A549 (cell line): ENCODE data around the gene PAIP2. TPM values are rescaled to one million over a fixed set of nuclear protein-coding genes. Genes with fewer than 3 reads are reported as not detected.

ENCODE experiments used
- ATAC-seq, 2 experiments: fragments of 200-7000 bp in 1 of 2; fragments of >200 bp in 1 of 2; cut with Nextera tagmentation in 1 of 2; cut with Tn5 transposase in 1 of 2; 3 replicates each; pipeline versions ENCODE4 v1.8.0 to v1.9.1; 2018 to 2020; ENCODE audit warnings: mild to moderate bottlenecking in 1 of 2, moderate library complexity in 1 of 2
- CTCF ChIA-PET: fragments of 300-600 bp; sonication (Branson Sonifier 250); formaldehyde crosslinking; extraction: SDS; loops from one replicate; lab custom pipeline; 2021; ENCODE audit warnings: antibody characterized with exemption, inconsistent platforms; lab: Yijun Ruan, JAX
- POLR2A ChIA-PET: fragments of 350-600 bp; formaldehyde crosslinking; extraction: SDS; loops from one replicate; lab custom pipeline; 2021; ENCODE audit warnings: antibody characterized with exemption, inconsistent platforms; lab: Yijun Ruan, JAX
- DNase-seq, 2 experiments: peaks; one replicate each; pipeline versions ENCODE4 v3.0.0 to v3.0.0-alpha.2; 2011 to 2016; ENCODE audit warnings: low read depth in 1 of 2, low spot score in 1 of 2
- FAIRE-seq: peaks from 2 replicates; lab custom pipeline; 2011; peaks lifted over from hg19 to GRCh38; lab: Jason Lieb, UNC
- H3K27ac ChIP-seq, 2 experiments: fragments of >200 bp; sonication (Bioruptor Twin); formaldehyde crosslinking; 3 replicates each; pipeline ENCODE4 v1.5.1; 2016 to 2017
- H3K4me1 ChIP-seq: fragments of >200 bp; sonication (Bioruptor Twin); formaldehyde crosslinking; 3 replicates; pipeline ENCODE4 v1.6.1; 2016
- H3K4me2 ChIP-seq: fragments of >200 bp; sonication (Bioruptor Twin); formaldehyde crosslinking; 3 replicates; pipeline ENCODE4 v1.6.1; 2016
- H3K4me3 ChIP-seq: fragments of >200 bp; sonication (Bioruptor Twin); formaldehyde crosslinking; 3 replicates; pipeline ENCODE4 v1.5.1; 2016
- H3K9me3 ChIP-seq: fragments of >200 bp; sonication (Bioruptor Twin); formaldehyde crosslinking; 3 replicates; pipeline ENCODE4 v1.6.1; 2016
- BHLHE40 ChIP-seq: IDR thresholded peaks from 2 replicates; pipeline ENCODE4 v1.6.1; 2012; ENCODE audit warnings: low read depth, low read length, inconsistent platforms
- CBX2 ChIP-seq: fragments of 200-600 bp; sonication (generic); IDR thresholded peaks from 2 replicates; pipeline ENCODE4 v1.6.1; 2016; ENCODE audit warnings: low read depth, mild to moderate bottlenecking, borderline replicate concordance
- EHF ChIP-seq: fragments of 250-450 bp; sonication (Bioruptor Pico); IDR thresholded peaks from 2 replicates; pipeline ENCODE4 v1.5.0; 2020; ENCODE audit warnings: mild to moderate bottlenecking
- EHMT2 ChIP-seq: fragments of 200-600 bp; sonication (generic); IDR thresholded peaks from 2 replicates; pipeline ENCODE4 v1.6.1; 2016; ENCODE audit warnings: antibody characterized with exemption, low read depth, mild to moderate bottlenecking, moderate library complexity
- FOSB ChIP-seq: fragments of 250-450 bp; sonication (Bioruptor Pico); IDR thresholded peaks from 2 replicates; pipeline ENCODE4 v1.5.0; 2020; ENCODE audit warnings: mild to moderate bottlenecking, moderate library complexity
- FOSL2 ChIP-seq, 2 experiments: fragments of 450-650 bp in 1 of 2; fragments of >200 bp in 1 of 2; sonication (Bioruptor Twin) in 1 of 2; formaldehyde crosslinking; IDR thresholded peaks; 2 replicates each; pipeline versions ENCODE4 v1.5.0 to v1.6.1; 2016 to 2020; ENCODE audit warnings: mild to moderate bottlenecking in 1 of 2, moderate library complexity in 1 of 2
- HEYL ChIP-seq: fragments of 250-450 bp; sonication (Bioruptor Pico); IDR thresholded peaks from 2 replicates; pipeline ENCODE4 v1.8.0; 2021; ENCODE audit warnings: mild to moderate bottlenecking, moderate library complexity
- HOXA7 ChIP-seq: fragments of 250-450 bp; sonication (Bioruptor Pico); IDR thresholded peaks from 2 replicates; pipeline ENCODE4 v1.5.0; 2020; ENCODE audit warnings: mild to moderate bottlenecking, moderate library complexity
- HOXB13 ChIP-seq: fragments of 250-450 bp; sonication (Bioruptor Pico); IDR thresholded peaks from 2 replicates; pipeline ENCODE4 v1.5.0; 2020; ENCODE audit warnings: low read depth, mild to moderate bottlenecking, moderate library complexity
- JUN ChIP-seq, 2 experiments: fragments of >200 bp; sonication (Bioruptor Twin); formaldehyde crosslinking; IDR thresholded peaks; 2 replicates in 1 of 2; 3 replicates in 1 of 2; pipeline ENCODE4 v1.6.1; 2016 to 2017
- MAFK ChIP-seq: fragments of 450-650 bp; IDR thresholded peaks from 2 replicates; pipeline ENCODE4 v1.6.1; 2014; ENCODE audit not compliant: partially characterized antibody
- MAZ ChIP-seq: fragments of 150-350 bp; IDR thresholded peaks from 2 replicates; pipeline ENCODE4 v1.6.1; 2014; ENCODE audit warnings: antibody characterized with exemption, low read depth, low read length, borderline replicate concordance
- MYC ChIP-seq: IDR thresholded peaks from 2 replicates; pipeline ENCODE4 v1.6.1; 2012; ENCODE audit warnings: mild to moderate bottlenecking, inconsistent platforms, low read length, improper control_type of control experiment, borderline replicate concordance
- NFE2L2 ChIP-seq: fragments of 150-350 bp; conservative IDR thresholded peaks from 2 replicates; pipeline ENCODE4 v1.6.1; 2014; ENCODE audit warnings: low read length
- NPAS2 ChIP-seq: fragments of 250-450 bp; sonication (Bioruptor Pico); IDR thresholded peaks from 2 replicates; pipeline ENCODE4 v1.8.0; 2022; ENCODE audit warnings: mild to moderate bottlenecking, moderate library complexity, borderline replicate concordance
- NR3C1 ChIP-seq: fragments of >200 bp; sonication (Bioruptor Twin); formaldehyde crosslinking; IDR thresholded peaks from 3 replicates; pipeline ENCODE4 v1.6.1; 2017
- PHF8 ChIP-seq: fragments of 200-600 bp; sonication (generic); IDR thresholded peaks from 2 replicates; pipeline ENCODE4 v1.6.1; 2016; ENCODE audit warnings: low read depth, mild to moderate bottlenecking, antibody characterized with exemption, moderate library complexity, borderline replicate concordance
- POLR2A ChIP-seq: IDR thresholded peaks from 2 replicates; pipeline ENCODE4 v1.6.1; 2012; ENCODE audit warnings: mild to moderate bottlenecking, low read length
- POLR2AphosphoS2 ChIP-seq: conservative IDR thresholded peaks from 2 replicates; pipeline ENCODE4 v1.6.1; 2012; ENCODE audit warnings: low read length, improper control_type of control experiment, inconsistent platforms
- RAD21 ChIP-seq, 2 experiments: fragments of >200 bp in 1 of 2; sonication (Bioruptor Twin) in 1 of 2; formaldehyde crosslinking in 1 of 2; IDR thresholded peaks in 1 of 2; conservative IDR thresholded peaks in 1 of 2; 2 replicates in 1 of 2; 3 replicates in 1 of 2; pipeline ENCODE4 v1.6.1; 2012 to 2018; ENCODE audit warnings: inconsistent platforms in 1 of 2
- RCOR1 ChIP-seq: fragments of 150-350 bp; IDR thresholded peaks from 2 replicates; pipeline ENCODE4 v1.6.1; 2014; ENCODE audit warnings: antibody characterized with exemption, low read length, low read depth
- RFX5 ChIP-seq: fragments of 450-650 bp; IDR thresholded peaks from 2 replicates; pipeline ENCODE4 v1.7.1; 2014; ENCODE audit warnings: antibody characterized with exemption, mild to moderate bottlenecking, moderate library complexity
- SREBF2 ChIP-seq: fragments of 450-650 bp; IDR thresholded peaks from 2 replicates; pipeline ENCODE4 v1.6.1; 2014; ENCODE audit warnings: mild to moderate bottlenecking, moderate library complexity
- TFCP2L1 ChIP-seq: fragments of 250-450 bp; sonication (Bioruptor Pico); IDR thresholded peaks from 2 replicates; pipeline ENCODE4 v1.5.0; 2021; ENCODE audit warnings: mild to moderate bottlenecking
- ZC3H11A ChIP-seq: fragments of 450-650 bp; IDR thresholded peaks from 2 replicates; pipeline ENCODE4 v1.6.1; 2014; ENCODE audit warnings: antibody characterized with exemption, mild to moderate bottlenecking
- ZNF302 ChIP-seq: fragments of 250-450 bp; sonication (Bioruptor Pico); IDR thresholded peaks from 2 replicates; pipeline ENCODE4 v1.9.0; 2021; ENCODE audit warnings: inconsistent platforms, mild to moderate bottlenecking, moderate library complexity
- WGBS: methylation state at CpG from one replicate; pipeline ENCODE4 v1.1.6; 2017; ENCODE audit errors: missing lambda C conversion rate; 5-methylcytosine and 5-hydroxymethylcytosine counted together
- polyA plus RNA-seq, 4 experiments: library from polyadenylated mRNA; depleted of rRNA in 3 of 4; stranded (reverse); fragments of >200 nt; fragmentation: RNase III in 1 of 4; extraction: RNeasy Plus Mini Kit Qiagen cat#74134 plus additional on column Dnase treatment in 1 of 4; gene quantifications; 2 replicates in 3 of 4; 3 replicates in 1 of 4; pipeline ENCODE4 v1.2.3, GENCODE V29; 2011 to 2017
- TF ChIP-seq, protein P1 (sequence below): fragments of 450-650 bp; IDR thresholded peaks from 2 replicates; pipeline ENCODE4 v1.6.1; 2014; ENCODE audit warnings: antibody characterized with exemption
- TF ChIP-seq, protein P2 (sequence below): fragments of >200 bp; sonication (Bioruptor Twin); formaldehyde crosslinking; IDR thresholded peaks from 2 replicates; pipeline ENCODE4 v1.6.1; 2016
- TF ChIP-seq, protein P3 (sequence below): fragments of 250-450 bp; sonication (Bioruptor Pico); IDR thresholded peaks from 2 replicates; pipeline ENCODE4 v1.5.0; 2021; ENCODE audit warnings: mild to moderate bottlenecking, moderate library complexity, borderline replicate concordance
- TF ChIP-seq, protein P4 (sequence below): IDR thresholded peaks from 2 replicates; pipeline ENCODE4 v1.6.1; 2012

Gene PAIP2
- polyA plus RNA-seq, 2 of the 4 experiments (the other 2 are of a cell fraction) = 109 to 128 TPM

DNA sequence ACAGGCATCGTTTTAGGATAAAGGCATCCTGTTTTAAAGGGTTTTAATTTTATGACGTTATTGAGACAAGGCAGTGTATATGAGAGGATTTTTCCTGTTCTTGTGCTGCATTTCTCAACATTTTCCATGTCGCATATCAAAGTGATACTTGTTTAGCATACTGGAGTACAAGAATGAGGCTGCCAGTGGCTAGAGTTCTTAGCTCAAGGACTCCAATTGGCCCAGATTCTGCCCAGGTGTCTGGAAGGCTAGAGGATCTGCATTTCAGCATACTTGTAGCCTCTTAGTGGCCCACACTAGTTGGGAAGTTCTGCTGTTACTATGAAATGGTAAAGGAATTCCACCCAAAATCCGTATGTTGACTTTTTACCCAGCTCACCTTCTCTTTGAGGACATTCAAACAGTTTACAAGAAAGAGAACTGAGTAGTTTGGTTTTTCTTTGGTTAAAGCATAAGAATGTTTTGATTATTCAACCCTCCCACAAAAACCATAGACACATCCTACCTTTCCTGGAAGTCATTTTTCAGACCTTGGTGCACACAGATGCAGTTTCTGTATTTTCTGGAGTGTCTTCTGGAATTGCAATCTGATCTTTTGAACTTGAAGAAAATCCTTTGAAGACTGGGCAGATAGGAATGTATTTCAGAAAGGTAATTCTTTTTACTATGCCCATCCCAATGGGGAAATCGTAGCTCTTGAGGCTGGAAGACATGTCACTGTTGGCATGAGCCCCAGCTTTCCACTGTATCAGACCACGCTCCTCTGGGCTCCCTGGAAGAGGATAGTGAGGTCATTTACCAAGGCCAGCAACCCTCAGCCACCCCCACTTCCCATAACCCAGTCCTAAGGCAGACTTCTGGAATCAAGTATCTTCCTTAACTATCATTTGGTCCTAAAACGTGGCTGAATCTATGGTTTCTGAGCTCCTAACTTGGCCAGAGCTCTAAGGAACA, 30.1 kb downstream of the PAIP2 start:
- no peak overlapping the region for H3K27ac ChIP-seq
- DNase-seq = no peak
- peaks cover 29% of the 10 kb centered on the region for H3K4me1 ChIP-seq
- no peak for ATAC-seq
- H3K4me2 ChIP-seq = no peak overlapping the region
- POLR2A ChIA-PET = interaction anchor here (1.0 kb wide), 1 partner anchor 31 kb away, joined by 3 read pairs; the partner anchor contains the start of gene PAIP2
- no peak overlapping the region for H3K4me3 ChIP-seq
- TF ChIP-seq BHLHE40 (no peak), EHF (no peak), NPAS2 (CRISPR knock-in tag) (no peak), MAFK (no peak), ZNF302 (no peak), SREBF2 (no peak), EHMT2 (no peak), HEYL (CRISPR knock-in tag) (no peak), NFE2L2 (no peak), FOSB (CRISPR knock-in tag) (no peak), NR3C1 (no peak), RFX5 (no peak), HOXB13 (CRISPR knock-in tag) (no peak), POLR2AphosphoS2 (no peak), CBX2 (no peak)
- FAIRE-seq = no peak
- WGBS = 87% methylated on average over 7 of the region's 7 CpGs
- no peaks in the 10 kb centered on the region for H3K9me3 ChIP-seq
- CTCF ChIA-PET = interaction anchor here (1.2 to 3.6 kb wide), 5 partner anchors 14 to 111 kb away, joined by 3 to 13 read pairs (median 3); partner anchors contain the start of gene PAIP2

DNA sequence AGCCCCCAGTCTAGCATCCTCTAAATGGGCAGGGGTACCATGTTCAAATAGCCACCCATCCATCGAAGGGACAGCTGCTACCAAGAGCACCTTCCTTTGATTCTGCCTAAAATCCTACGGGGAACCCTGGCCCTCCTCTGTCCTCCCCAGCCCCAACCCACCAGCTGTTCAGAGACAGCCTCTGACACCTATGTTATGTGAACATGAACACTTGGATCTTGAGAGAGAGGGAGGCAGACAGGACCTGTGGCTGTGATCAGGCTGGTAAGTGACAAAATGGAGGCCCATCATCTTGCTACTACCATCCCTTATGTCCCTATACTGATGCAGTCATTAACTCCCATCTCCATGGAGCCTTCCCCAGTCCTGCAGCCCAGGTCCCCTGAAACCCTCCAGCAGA, 33.3 kb downstream of the PAIP2 start:
- FAIRE-seq (no peak), ATAC-seq (0 out of 6 replicates have a peak, but pooled peaks have one; percentile 2 to 10), DNase-seq (no peak)
- H3K27ac ChIP-seq = peak overlapping the region; percentile 25 to 73; a peak in 4 of 6 replicates
- no peak overlapping the region for H3K4me3 ChIP-seq
- peaks cover 29% of the 10 kb centered on the region for H3K4me1 ChIP-seq
- ChIA-PET POLR2A (interaction anchor here (1.4 kb wide), 1 partner anchor 13 kb away, joined by 3 read pairs; no protein-coding TSS in a partner anchor), CTCF (interaction anchor here (0.9 to 3.8 kb wide), 5 partner anchors 11 to 34 kb away, joined by 3 to 17 read pairs (median 3); partner anchors contain the start of gene PAIP2)
- TF ChIP-seq JUN (IDR thresholded peaks at IDR 0.05) (no peak), EHF (no peak), FOSB (CRISPR knock-in tag) (no peak)
- TF ChIP-seq, protein P1, sequence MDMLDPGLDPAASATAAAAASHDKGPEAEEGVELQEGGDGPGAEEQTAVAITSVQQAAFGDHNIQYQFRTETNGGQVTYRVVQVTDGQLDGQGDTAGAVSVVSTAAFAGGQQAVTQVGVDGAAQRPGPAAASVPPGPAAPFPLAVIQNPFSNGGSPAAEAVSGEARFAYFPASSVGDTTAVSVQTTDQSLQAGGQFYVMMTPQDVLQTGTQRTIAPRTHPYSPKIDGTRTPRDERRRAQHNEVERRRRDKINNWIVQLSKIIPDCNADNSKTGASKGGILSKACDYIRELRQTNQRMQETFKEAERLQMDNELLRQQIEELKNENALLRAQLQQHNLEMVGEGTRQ = no peak
- H3K4me2 ChIP-seq = peak overlapping the region; percentile 57; the same call in 1 of the 3 replicates
- no peaks in the 10 kb centered on the region for H3K9me3 ChIP-seq
- 65% methylated on average over 2 of the region's 2 CpGs for WGBS

DNA sequence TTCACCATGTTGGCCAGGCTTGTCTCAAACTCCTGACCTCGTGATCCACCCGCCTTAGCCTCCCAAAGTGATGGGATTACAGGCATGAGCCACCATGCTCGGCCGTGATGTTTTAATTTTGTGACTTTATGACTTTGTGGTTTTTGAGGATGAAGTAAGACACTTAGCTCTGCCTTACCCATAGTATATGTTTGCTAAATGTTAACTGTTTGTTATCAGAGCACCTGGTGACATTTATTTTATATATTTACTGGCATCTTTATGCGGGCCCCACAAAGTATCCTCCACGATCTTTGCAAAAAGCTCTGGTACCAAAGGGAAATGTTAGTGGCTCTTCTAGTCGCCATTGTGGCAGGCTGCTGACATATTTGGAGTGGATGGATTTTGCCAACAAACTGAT, 34.7 kb downstream of the PAIP2 start:
- POLR2A ChIA-PET = no interaction called here
- Histone ChIP-seq H3K4me2 (no peak overlapping the region), H3K9me3 (no peaks in the 10 kb centered on the region), H3K4me3 (no peak overlapping the region), H3K27ac (no peak overlapping the region), H3K4me1 (peaks cover 29% of the 10 kb centered on the region)
- WGBS = 92% methylated on average over 7 of the region's 7 CpGs
- FAIRE-seq = no peak
- CTCF ChIA-PET = interaction anchor here (1.7 to 3.8 kb wide), 2 partner anchors 32 to 35 kb away, joined by 3 to 17 read pairs; partner anchors contain the start of gene PAIP2
- ATAC-seq = no peak
- no peak for DNase-seq
- no peak for TF ChIP-seq ZC3H11A
- TF ChIP-seq, protein P2, sequence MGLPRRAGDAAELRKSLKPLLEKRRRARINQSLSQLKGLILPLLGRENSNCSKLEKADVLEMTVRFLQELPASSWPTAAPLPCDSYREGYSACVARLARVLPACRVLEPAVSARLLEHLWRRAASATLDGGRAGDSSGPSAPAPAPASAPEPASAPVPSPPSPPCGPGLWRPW = no peak
- TF ChIP-seq, protein P3, sequence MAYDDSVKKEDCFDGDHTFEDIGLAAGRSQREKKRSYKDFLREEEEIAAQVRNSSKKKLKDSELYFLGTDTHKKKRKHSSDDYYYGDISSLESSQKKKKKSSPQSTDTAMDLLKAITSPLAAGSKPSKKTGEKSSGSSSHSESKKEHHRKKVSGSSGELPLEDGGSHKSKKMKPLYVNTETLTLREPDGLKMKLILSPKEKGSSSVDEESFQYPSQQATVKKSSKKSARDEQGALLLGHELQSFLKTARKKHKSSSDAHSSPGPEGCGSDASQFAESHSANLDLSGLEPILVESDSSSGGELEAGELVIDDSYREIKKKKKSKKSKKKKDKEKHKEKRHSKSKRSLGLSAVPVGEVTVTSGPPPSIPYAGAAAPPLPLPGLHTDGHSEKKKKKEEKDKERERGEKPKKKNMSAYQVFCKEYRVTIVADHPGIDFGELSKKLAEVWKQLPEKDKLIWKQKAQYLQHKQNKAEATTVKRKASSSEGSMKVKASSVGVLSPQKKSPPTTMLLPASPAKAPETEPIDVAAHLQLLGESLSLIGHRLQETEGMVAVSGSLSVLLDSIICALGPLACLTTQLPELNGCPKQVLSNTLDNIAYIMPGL = no peak
- TF ChIP-seq MAZ = no peak
- TF ChIP-seq RAD21 (conservative IDR thresholded peaks at IDR 0.05 in 1 of 2, IDR thresholded peaks at IDR 0.05 in 1 of 2) = no peak
- TF ChIP-seq NPAS2 (CRISPR knock-in tag) = no peak
- TF ChIP-seq POLR2A = no peak
- no peak for TF ChIP-seq NR3C1
- no peak for TF ChIP-seq POLR2AphosphoS2
- TF ChIP-seq SREBF2 = no peak
- TF ChIP-seq TFCP2L1 (CRISPR knock-in tag) = no peak
- TF ChIP-seq MYC = no peak
- no peak for TF ChIP-seq HEYL (CRISPR knock-in tag)
- TF ChIP-seq RCOR1 = no peak
- TF ChIP-seq ZNF302 = no peak
- TF ChIP-seq PHF8 = no peak
- TF ChIP-seq, protein P4, sequence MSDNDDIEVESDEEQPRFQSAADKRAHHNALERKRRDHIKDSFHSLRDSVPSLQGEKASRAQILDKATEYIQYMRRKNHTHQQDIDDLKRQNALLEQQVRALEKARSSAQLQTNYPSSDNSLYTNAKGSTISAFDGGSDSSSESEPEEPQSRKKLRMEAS = no peak
- no peak for TF ChIP-seq FOSL2 (IDR thresholded peaks at IDR 0.05)
- TF ChIP-seq FOSL2 (CRISPR knock-in tag; IDR thresholded peaks at IDR 0.05) = no peak
- no peak for TF ChIP-seq HOXA7 (CRISPR knock-in tag)
